T-cell (primary cell): ENCODE measurements around the gene SBSN. TPM values are rescaled to one million over a fixed set of nuclear protein-coding genes. Genes with fewer than 3 reads are reported as not detected.
A peak's percentile ranks its signal among the peaks of the same experiment; 100 is the strongest.

Experiments
- ATAC-seq, 4 experiments: fragments of 200-7000 bp in 3 of 4; fragments of 150-1000 bp in 1 of 4; cut with Tn5 transposase; replicated peaks in 1 of 4; 1 replicate in 3 of 4; 2 replicates in 1 of 4; pipeline ENCODE4 v1.10.0; 2021; ENCODE audit warnings: moderate library complexity in 3 of 4, mild to moderate bottlenecking in 2 of 4, moderate number of reproducible peaks in 1 of 4
- CTCF ChIA-PET, 2 donors: fragments of 300-600 bp; sonication (Branson Sonifier 250); formaldehyde crosslinking; loops; one replicate each; lab custom pipeline; 2022; ENCODE audit warnings: antibody characterized with exemption in 2 of 2; lab: Charles Lee
- POLR2A ChIA-PET, 2 donors: fragments of 300-600 bp; sonication (Branson Sonifier 250); formaldehyde crosslinking; loops; one replicate each; lab custom pipeline; 2022; ENCODE audit warnings: antibody characterized with exemption in 2 of 2; lab: Charles Lee
- DNase-seq, 35 experiments: peaks; one replicate each; pipeline versions ENCODE4 v3.0.0 to v3.0.0-alpha.2; 2013 to 2023
- H3K27ac ChIP-seq: one replicate; pipeline ENCODE4 v1.5.1; 2013; ENCODE audit warnings: low read length
- H3K27me3 ChIP-seq, 2 experiments: replicated peaks in 1 of 2; 1 replicate in 1 of 2; 2 replicates in 1 of 2; pipeline versions ENCODE4 v1.6.1 to v1.7.0; 2013; ENCODE audit warnings: low read length in 1 of 2, mixed read lengths in 1 of 2; ENCODE audit not compliant: control insufficient read depth in 2 of 2, insufficient read depth in 2 of 2; ENCODE audit errors: extremely low read depth in 1 of 2
- H3K36me3 ChIP-seq, 2 donors: 1 replicate in 1 of 2; 2 replicates in 1 of 2; pipeline versions ENCODE4 v1.6.1 to v1.7.0; 2013; ENCODE audit warnings: low read length in 1 of 2; ENCODE audit not compliant: control insufficient read depth in 2 of 2, insufficient read depth in 1 of 2; ENCODE audit errors: extremely low read depth in 1 of 2
- H3K4me1 ChIP-seq, 2 experiments: 1 replicate in 1 of 2; 2 replicates in 1 of 2; pipeline versions ENCODE4 v1.6.1 to v1.7.0; 2013; ENCODE audit warnings: low read length in 2 of 2, mixed read lengths in 1 of 2; ENCODE audit not compliant: insufficient read depth in 2 of 2, control insufficient read depth in 1 of 2; ENCODE audit errors: extremely low read depth in 1 of 2
- H3K4me3 ChIP-seq, 2 donors: 1 replicate in 1 of 2; 2 replicates in 1 of 2; pipeline versions ENCODE4 v1.5.1 to v1.7.0; 2013; ENCODE audit warnings: mild to moderate bottlenecking in 2 of 2, low read length in 1 of 2, moderate library complexity in 1 of 2; ENCODE audit not compliant: control insufficient read depth in 1 of 2; ENCODE audit errors: extremely low read depth in 1 of 2
- H3K9me3 ChIP-seq: 2 replicates; pipeline ENCODE4 v1.7.0; 2013
- H3K27ac Mint-ChIP-seq, 2 donors: one replicate each; pipeline ENCODE4 v1.8.0; 2020 to 2021; ENCODE audit warnings: mild to moderate bottlenecking in 2 of 2, mixed read lengths in 2 of 2
- H3K27me3 Mint-ChIP-seq, 2 donors: one replicate each; pipeline ENCODE4 v1.8.0; 2021 to 2022; ENCODE audit warnings: mixed read lengths in 2 of 2
- H3K36me3 Mint-ChIP-seq: one replicate; pipeline ENCODE4 v1.8.0; 2021; ENCODE audit warnings: mixed read lengths
- H3K4me1 Mint-ChIP-seq, 3 donors: one replicate each; pipeline ENCODE4 v1.8.0; 2020 to 2022; ENCODE audit warnings: mixed read lengths in 3 of 3, mild to moderate bottlenecking in 1 of 3
- H3K4me3 Mint-ChIP-seq, 3 donors: one replicate each; pipeline ENCODE4 v1.8.0; 2020 to 2022; ENCODE audit warnings: mild to moderate bottlenecking in 3 of 3, mixed read lengths in 3 of 3, moderate library complexity in 3 of 3
- H3K9me3 Mint-ChIP-seq, 3 donors: one replicate each; pipeline ENCODE4 v1.8.0; 2020 to 2022; ENCODE audit warnings: mixed read lengths in 3 of 3
- WGBS: methylation state at CpG from one replicate; pipeline ENCODE4 v1.1.5; 2013; ENCODE audit warnings: missing lambda C conversion rate; ENCODE audit not compliant: insufficient coverage; 5-methylcytosine and 5-hydroxymethylcytosine counted together
- total RNA-seq, 35 experiments: library from RNA in 6 of 35; stranded (reverse) in 6 of 35; fragments of 120-200 nt in 1 of 35; gene quantifications; one replicate each; pipeline versions ENCODE4 v1.2.1 to v1.2.4 and lab custom pipeline; 2013 to 2026

The SBSN gene
- total RNA-seq, 5 donors from 2014 or later (not counting 1 experiment from before 2014, with no cell fraction given), result 0.23 TPM; not detected in 4

DNA sequence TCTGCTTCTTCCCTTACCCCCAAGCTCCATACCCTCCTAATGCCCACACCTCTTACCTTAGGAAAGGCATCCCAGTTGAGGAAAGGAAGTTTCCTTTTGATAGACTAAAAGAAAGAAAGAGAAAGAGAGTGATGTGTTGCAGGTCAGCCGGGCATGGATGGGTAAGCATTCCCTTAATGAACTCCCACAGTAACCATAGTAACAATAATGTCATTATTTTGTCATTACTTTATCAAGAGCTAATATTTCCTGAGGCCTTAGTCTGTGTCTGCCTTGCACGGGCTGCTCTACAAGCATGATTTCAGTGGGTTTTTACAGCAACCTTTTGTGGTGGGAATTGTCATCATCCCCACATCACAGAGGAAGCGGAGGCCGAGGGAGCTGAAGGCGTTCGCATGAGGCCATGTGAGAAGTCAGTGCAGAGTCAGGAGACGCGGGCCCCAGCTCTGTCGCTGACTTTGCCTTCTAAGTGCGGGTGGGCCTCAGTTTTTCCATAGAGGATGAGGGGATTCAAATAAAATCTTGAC lies 40.4 kb downstream of the SBSN start:
- WGBS, result 62% methylated on average over 6 of the region's 10 CpGs
- Histone ChIP-seq H3K9me3 (no peaks in the 10 kb centered on the region), H3K36me3 (no peaks in the 10 kb centered on the region), H3K27me3 (peaks cover 0 to 35% of the 10 kb centered on the region in 2 experiments), H3K4me1 (no peaks in the 10 kb centered on the region), H3K4me3 (no peak overlapping the region), H3K27ac (no peak overlapping the region)
- H3K27me3 Mint-ChIP-seq, result peaks cover 3 to 30% of the 10 kb centered on the region in 2 donors
- ChIA-PET CTCF (no interaction called here), POLR2A (no interaction called here)
- no peaks in the 10 kb centered on the region for H3K9me3 Mint-ChIP-seq
- H3K27ac Mint-ChIP-seq, result no peak overlapping the region
- no peaks in the 10 kb centered on the region for H3K36me3 Mint-ChIP-seq
- DNase-seq, result no peak
- ATAC-seq, result no peak
- peaks cover 5 to 8% (median 5%) of the 10 kb centered on the region in 3 donors for H3K4me1 Mint-ChIP-seq
- H3K4me3 Mint-ChIP-seq, result no peak overlapping the region

GRCh38 chr19:35486268-35486708 lies 41.8 kb downstream of the SBSN start:
- Histone ChIP-seq H3K27ac (no peak overlapping the region), H3K27me3 (peaks cover 0 to 36% of the 10 kb centered on the region in 2 experiments), H3K36me3 (no peaks in the 10 kb centered on the region), H3K4me1 (no peaks in the 10 kb centered on the region), H3K9me3 (no peaks in the 10 kb centered on the region), H3K4me3 (no peak overlapping the region)
- ATAC-seq (no peak), DNase-seq (no peak)
- Mint-ChIP-seq H3K27me3 (peaks cover 0 to 27% of the 10 kb centered on the region in 2 donors), H3K9me3 (no peaks in the 10 kb centered on the region), H3K27ac (no peak overlapping the region), H3K4me3 (no peak overlapping the region), H3K36me3 (no peaks in the 10 kb centered on the region), H3K4me1 (peaks cover 5 to 8% (median 5%) of the 10 kb centered on the region in 3 donors)
- CTCF ChIA-PET, result interaction anchor here in 1 of 2 donors (0.5 to 1.6 kb wide), 2 partner anchors 9 to 22 kb away, joined by 3 to 7 read pairs; no protein-coding TSS in a partner anchor
- POLR2A ChIA-PET, result no interaction called here
- 100% methylated on average over 1 of the region's 3 CpGs for WGBS

- Histone ChIP-seq H3K9me3 (no peaks in the 10 kb centered on the region), H3K4me1 (no peaks in the 10 kb centered on the region), H3K4me3 (no peak overlapping the region), H3K27me3 (peaks cover 0 to 22% of the 10 kb centered on the region in 2 experiments), H3K27ac (no peak overlapping the region), H3K36me3 (no peaks in the 10 kb centered on the region)
- Mint-ChIP-seq H3K4me1 (peaks cover 5 to 8% (median 5%) of the 10 kb centered on the region in 3 donors), H3K36me3 (no peaks in the 10 kb centered on the region), H3K27me3 (peaks cover 0 to 14% of the 10 kb centered on the region in 2 donors), H3K9me3 (no peaks in the 10 kb centered on the region), H3K4me3 (no peak overlapping the region), H3K27ac (no peak overlapping the region)
- ATAC-seq (peak in 2 of 4 experiments; percentile 34 to 47), DNase-seq (no peak)
- 42% methylated on average over 7 of the region's 7 CpGs for WGBS
- CTCF ChIA-PET, result no interaction called here
- POLR2A ChIA-PET, result no interaction called here
Measured at GRCh38 chr19:35484252-35485036, 43.7 kb downstream of the SBSN start.

DNA sequence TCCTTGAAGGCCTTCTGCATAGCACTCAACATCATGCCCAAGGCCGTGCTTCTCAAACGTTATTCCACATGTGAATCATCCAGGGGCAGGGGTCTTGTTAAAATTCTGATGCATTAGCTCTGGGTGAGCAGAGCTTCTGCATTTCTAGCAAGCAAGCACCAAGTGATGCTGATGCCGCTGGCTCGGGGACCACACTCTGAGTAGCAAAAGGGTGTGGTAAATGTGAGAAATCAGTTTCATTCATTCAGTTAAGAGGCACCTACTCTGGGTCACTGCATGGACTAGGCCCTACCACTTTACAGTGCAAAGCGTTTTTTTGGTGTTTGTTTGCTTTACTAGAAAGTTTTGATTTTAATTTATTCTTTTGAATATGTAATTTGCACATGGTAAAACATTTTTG lies 45.0 kb downstream of the SBSN start:
- Histone ChIP-seq H3K36me3 (no peaks in the 10 kb centered on the region), H3K27ac (no peak overlapping the region), H3K9me3 (no peaks in the 10 kb centered on the region), H3K27me3 (peaks cover 0 to 10% of the 10 kb centered on the region in 2 experiments), H3K4me3 (no peak overlapping the region), H3K4me1 (no peaks in the 10 kb centered on the region)
- ChIA-PET CTCF (no interaction called here), POLR2A (no interaction called here)
- H3K27me3 Mint-ChIP-seq, result peaks cover 0 to 7% of the 10 kb centered on the region in 2 donors
- H3K27ac Mint-ChIP-seq, result no peak overlapping the region
- H3K4me3 Mint-ChIP-seq, result no peak overlapping the region
- WGBS, result 79% methylated on average over 2 of the region's 5 CpGs
- peaks cover 5 to 8% (median 5%) of the 10 kb centered on the region in 3 donors for H3K4me1 Mint-ChIP-seq
- no peaks in the 10 kb centered on the region for H3K36me3 Mint-ChIP-seq
- DNase-seq, result no peak
- peak in 1 of 4 experiments; percentile 62 for ATAC-seq
- no peaks in the 10 kb centered on the region for H3K9me3 Mint-ChIP-seq

- H3K4me3 ChIP-seq, result no peak overlapping the region
- no peaks in the 10 kb centered on the region for H3K9me3 ChIP-seq
- no peak overlapping the region for H3K27ac Mint-ChIP-seq
- no peaks in the 10 kb centered on the region for H3K27me3 Mint-ChIP-seq
- H3K9me3 Mint-ChIP-seq, result no peaks in the 10 kb centered on the region
- peaks cover 0 to 7% of the 10 kb centered on the region in 2 experiments for H3K27me3 ChIP-seq
- no peaks in the 10 kb centered on the region for H3K36me3 ChIP-seq
- H3K4me3 Mint-ChIP-seq, result no peak overlapping the region
- no peak overlapping the region for H3K27ac ChIP-seq
- peaks cover 0 to 3% (median 0%) of the 10 kb centered on the region in 3 donors for H3K4me1 Mint-ChIP-seq
- 97% methylated on average over 6 of the region's 21 CpGs for WGBS
- H3K36me3 Mint-ChIP-seq, result no peaks in the 10 kb centered on the region
- ChIA-PET CTCF (interaction anchor here in 1 of 2 donors (0.8 kb wide), 1 partner anchor 16 kb away, joined by 3 read pairs; no protein-coding TSS in a partner anchor), POLR2A (no interaction called here)
- H3K4me1 ChIP-seq, result no peaks in the 10 kb centered on the region
- ATAC-seq, result no peak
- DNase-seq, result no peak
Measured at GRCh38 chr19:35478794-35479677, 49.1 kb downstream of the SBSN start.

DNA sequence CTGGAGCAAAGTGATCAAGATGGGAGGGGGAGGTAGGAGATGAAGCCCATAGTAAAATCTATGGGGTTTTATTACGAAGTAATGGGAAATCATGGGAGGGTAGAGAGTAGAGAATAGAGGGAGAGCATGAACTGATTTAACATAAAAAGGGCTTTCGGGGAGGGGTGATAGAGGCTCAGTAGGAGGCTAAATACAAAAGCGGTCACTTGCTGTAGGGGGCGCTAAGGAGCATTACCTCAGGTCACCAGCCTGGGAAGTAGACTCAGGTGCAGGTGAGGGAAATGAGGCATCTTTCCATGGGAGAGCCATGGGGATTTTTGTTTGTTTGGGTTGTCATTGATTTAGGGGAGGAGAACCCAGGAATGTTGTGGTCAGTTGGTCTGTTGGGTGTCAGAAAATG lies 52.0 kb downstream of the SBSN start:
- ChIA-PET POLR2A (no interaction called here), CTCF (no interaction called here)
- no peaks in the 10 kb centered on the region for H3K36me3 ChIP-seq
- DNase-seq, result no peak
- H3K9me3 Mint-ChIP-seq, result no peaks in the 10 kb centered on the region
- H3K27me3 ChIP-seq, result peaks cover 0 to 3% of the 10 kb centered on the region in 2 experiments
- no peaks in the 10 kb centered on the region for H3K36me3 Mint-ChIP-seq
- no peak overlapping the region for H3K27ac ChIP-seq
- H3K4me3 Mint-ChIP-seq, result no peak overlapping the region
- no peaks in the 10 kb centered on the region for H3K4me1 Mint-ChIP-seq
- 69% methylated on average over 3 of the region's 4 CpGs for WGBS
- no peak for ATAC-seq
- no peaks in the 10 kb centered on the region for H3K9me3 ChIP-seq
- H3K4me3 ChIP-seq, result no peak overlapping the region
- no peak overlapping the region for H3K27ac Mint-ChIP-seq
- no peaks in the 10 kb centered on the region for H3K27me3 Mint-ChIP-seq
- no peaks in the 10 kb centered on the region for H3K4me1 ChIP-seq
